ENCODE results near the gene MSGN1.

MSGN1 gene

GRCh38 chr2:17850151-17850550 is 33.9 kb downstream of the MSGN1 start:
- DNase-seq = no peak

GRCh38 chr2:17851731-17852585 is 35.7 kb downstream of the MSGN1 start:
- peak; percentile 33 for DNase-seq

GRCh38 chr2:17853799-17854198 is 37.5 kb downstream of the MSGN1 start:
- no peak for DNase-seq

GRCh38 chr2:17857021-17857420 is 40.8 kb downstream of the MSGN1 start:
- DNase-seq = no peak

- no peak for DNase-seq
Observed at GRCh38 chr2:17858064-17858463, 41.8 kb downstream of the MSGN1 start.

GRCh38 chr2:17863539-17863938 is 47.3 kb downstream of the MSGN1 start:
- DNase-seq = no peak

GRCh38 chr2:17864676-17865075 is 48.4 kb downstream of the MSGN1 start:
- DNase-seq = no peak

- DNase-seq = no peak
Observed at GRCh38 chr2:17867133-17867532, 50.9 kb downstream of the MSGN1 start.

All from NCI-H748 treated with DMSO at 0.1 percent for 48 hours (cell line).